Neural cell (in vitro differentiated cells): Measurements from ENCODE around the gene KIF1B. TPM values are rescaled to one million over a fixed set of nuclear protein-coding genes. Genes with fewer than 3 reads are reported as not detected.

ENCODE experiments used
- H2AFZ ChIP-seq: fragments of 200-600, 300-800 bp; sonication (generic), shearing (Covaris generic); 2 replicates; pipeline ENCODE4 v1.6.0; 2014; ENCODE audit warnings: low read depth, mild to moderate bottlenecking, antibody characterized with exemption, low read length, moderate library complexity
- H3F3A ChIP-seq: fragments of 200-600 bp; shearing (Covaris generic); 2 replicates; pipeline ENCODE4 v1.6.1; 2016; ENCODE audit warnings: mild to moderate bottlenecking, moderate library complexity, mixed read lengths, antibody characterized with exemption, low read length; ENCODE audit not compliant: insufficient read depth, poor library complexity, severe bottlenecking
- H3K27ac ChIP-seq: fragments of 200-600, 300-800 bp; sonication (generic), shearing (Covaris generic); 2 replicates; pipeline ENCODE4 v1.5.1; 2014; ENCODE audit warnings: mild to moderate bottlenecking, low read length, moderate library complexity
- H3K27me3 ChIP-seq: fragments of 300-800, 200-600 bp; sonication (generic), shearing (Covaris generic); 2 replicates; pipeline ENCODE4 v1.6.0; 2014; ENCODE audit warnings: mild to moderate bottlenecking, low read depth, low read length, moderate library complexity; ENCODE audit not compliant: insufficient read depth
- H3K36me3 ChIP-seq: fragments of 300-800, 200-600 bp; sonication (generic), shearing (Covaris generic); 2 replicates; pipeline ENCODE4 v1.5.1; 2014; ENCODE audit warnings: mild to moderate bottlenecking, antibody characterized with exemption, low read length, moderate library complexity; ENCODE audit not compliant: insufficient read depth
- H3K4me2 ChIP-seq: fragments of 300-800, 200-600 bp; sonication (generic), shearing (Covaris generic); 2 replicates; pipeline ENCODE4 v1.6.0; 2014; ENCODE audit warnings: mild to moderate bottlenecking, low read length
- H3K4me3 ChIP-seq: fragments of 300-800, 200-600 bp; sonication (generic), shearing (Covaris generic); 2 replicates; pipeline ENCODE4 v1.5.1; 2014; ENCODE audit warnings: mild to moderate bottlenecking, low read length, moderate library complexity
- H3K79me2 ChIP-seq: fragments of 200-600 bp; shearing (Covaris generic); replicated peaks from 2 replicates; pipeline ENCODE4 v1.6.0; 2014; ENCODE audit warnings: mild to moderate bottlenecking, low read length, moderate library complexity; ENCODE audit not compliant: insufficient read depth
- H3K9ac ChIP-seq: fragments of 300-800, 200-600 bp; sonication (generic), shearing (Covaris generic); 2 replicates; pipeline ENCODE4 v1.6.1; 2016; ENCODE audit warnings: mild to moderate bottlenecking, low read length, mixed read lengths
- H3K9me2 ChIP-seq: fragments of 200-600 bp; shearing (Covaris generic); 2 replicates; pipeline ENCODE4 v1.6.1; 2016; ENCODE audit warnings: mild to moderate bottlenecking, low read length, mixed read lengths; ENCODE audit not compliant: insufficient read depth
- H3K9me3 ChIP-seq: fragments of 200-600, 300-800 bp; sonication (generic), shearing (Covaris generic); 2 replicates; pipeline ENCODE4 v1.6.1; 2016; ENCODE audit warnings: mild to moderate bottlenecking, mixed run types, low read length, moderate library complexity, mixed read lengths
- H4K20me1 ChIP-seq: fragments of 200-600 bp; shearing (Covaris generic); 2 replicates; pipeline ENCODE4 v1.6.1; 2016; ENCODE audit warnings: mild to moderate bottlenecking, mixed run types; ENCODE audit not compliant: insufficient read depth
- CTCF ChIP-seq: fragments of 450-650 bp; IDR thresholded peaks from 2 replicates; pipeline ENCODE4 v1.5.1; 2014; ENCODE audit warnings: antibody characterized with exemption, mild to moderate bottlenecking, moderate library complexity; ENCODE audit not compliant: poor library complexity, severe bottlenecking
- EP300 ChIP-seq: fragments of 450-650 bp; conservative IDR thresholded peaks from 2 replicates; pipeline ENCODE4 v1.6.1; 2014; ENCODE audit warnings: antibody characterized with exemption, mild to moderate bottlenecking, moderate library complexity; ENCODE audit not compliant: poor library complexity, severe bottlenecking
- EZH2 ChIP-seq: fragments of 200-600, 300-800 bp; shearing (Covaris generic), sonication (generic); IDR thresholded peaks from 2 replicates; pipeline ENCODE4 v1.6.1; 2014; ENCODE audit warnings: antibody characterized with exemption, low read length, borderline replicate concordance, mild to moderate bottlenecking; ENCODE audit not compliant: insufficient read depth, poor library complexity, severe bottlenecking
- MXI1 ChIP-seq: fragments of 450-650 bp; conservative IDR thresholded peaks from 2 replicates; pipeline ENCODE4 v1.6.1; 2014; ENCODE audit warnings: antibody characterized with exemption, mild to moderate bottlenecking; ENCODE audit not compliant: poor library complexity, severe bottlenecking
- POLR2AphosphoS5 ChIP-seq: IDR thresholded peaks from 2 replicates; pipeline ENCODE4 v1.6.1; 2012
- RAD21 ChIP-seq: fragments of 450-650 bp; conservative IDR thresholded peaks from 2 replicates; pipeline ENCODE4 v1.6.1; 2014; ENCODE audit warnings: antibody characterized with exemption, mild to moderate bottlenecking, moderate library complexity
- REST ChIP-seq: IDR thresholded peaks from 2 replicates; pipeline ENCODE4 v1.6.1; 2012; ENCODE audit warnings: borderline replicate concordance
- SMC3 ChIP-seq: fragments of 450-650 bp; conservative IDR thresholded peaks from 2 replicates; pipeline ENCODE4 v1.6.1; 2014; ENCODE audit warnings: antibody characterized with exemption, mild to moderate bottlenecking, moderate library complexity; ENCODE audit not compliant: poor library complexity
- TAF1 ChIP-seq: IDR thresholded peaks from 2 replicates; pipeline ENCODE4 v1.6.1; 2012; ENCODE audit warnings: low read depth
- polyA plus RNA-seq: library from polyadenylated mRNA; depleted of rRNA; stranded (reverse); fragments of >200 nt; gene quantifications from 2 replicates; pipeline ENCODE4 v1.2.3, GENCODE V29; 2014

Gene KIF1B
- polyA plus RNA-seq, 1 donor from 2014 or later = 76.4 TPM

GRCh38 chr1:10185759-10186158, 24.6 kb upstream of the KIF1B start:
- TF ChIP-seq MXI1 = no peak
- no peak for TF ChIP-seq EP300
- TF ChIP-seq POLR2AphosphoS5 = no peak
- no peak for TF ChIP-seq SMC3
- no peak for TF ChIP-seq TAF1
- no peak for TF ChIP-seq REST
- no peak for TF ChIP-seq EZH2
- Histone ChIP-seq H3K4me2 (no peak overlapping the region), H3K27ac (no peak overlapping the region), H3F3A (no peaks in the 10 kb centered on the region), H4K20me1 (no peaks in the 10 kb centered on the region), H3K9me2 (no peaks in the 10 kb centered on the region), H3K27me3 (no peaks in the 10 kb centered on the region), H3K36me3 (no peaks in the 10 kb centered on the region), H3K9ac (no peak overlapping the region), H3K9me3 (no peaks in the 10 kb centered on the region), H2AFZ (no peak overlapping the region), H3K4me3 (no peak overlapping the region), H3K79me2 (no peaks in the 10 kb centered on the region)

DNA sequence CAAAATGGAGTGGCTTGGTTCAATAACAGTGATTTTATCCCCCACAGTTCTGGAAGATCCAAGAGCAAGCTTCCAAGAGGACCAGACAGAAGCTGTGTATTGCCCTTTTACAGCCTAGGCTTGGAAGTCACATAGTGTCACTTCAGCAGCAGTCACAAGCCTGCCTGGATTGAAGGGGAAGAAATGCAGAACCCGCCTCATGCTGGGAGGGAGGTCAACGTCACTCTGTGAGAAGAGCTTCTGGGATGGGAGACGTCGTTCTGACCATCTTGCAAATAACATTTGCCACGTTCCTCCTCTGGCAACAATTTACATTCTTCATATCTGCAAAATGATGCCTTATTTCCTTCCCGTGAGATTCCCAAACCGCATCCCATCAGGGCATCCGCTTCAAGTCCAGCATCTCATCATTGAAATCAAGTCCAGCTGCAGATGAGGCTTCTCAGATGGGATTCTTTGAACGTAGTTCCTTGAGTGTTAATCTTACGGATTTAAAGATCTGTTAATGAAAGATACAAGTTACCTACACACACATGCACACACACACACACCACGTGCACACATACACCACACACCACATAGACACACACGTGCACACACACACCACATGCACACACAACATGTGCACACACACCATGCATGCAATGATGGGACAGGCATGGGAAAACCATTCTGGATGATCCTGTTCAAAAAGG, 23.9 kb upstream of the KIF1B start:
- Histone ChIP-seq H3K4me2 (no peak overlapping the region), H3K9me2 (no peaks in the 10 kb centered on the region), H3F3A (no peaks in the 10 kb centered on the region), H3K79me2 (no peaks in the 10 kb centered on the region), H3K4me3 (no peak overlapping the region), H3K9ac (no peak overlapping the region), H3K36me3 (no peaks in the 10 kb centered on the region), H3K27ac (no peak overlapping the region), H2AFZ (no peak overlapping the region), H3K27me3 (no peaks in the 10 kb centered on the region), H3K9me3 (no peaks in the 10 kb centered on the region), H4K20me1 (no peaks in the 10 kb centered on the region)
- no peak for TF ChIP-seq MXI1
- no peak for TF ChIP-seq TAF1
- TF ChIP-seq EP300 = no peak
- TF ChIP-seq RAD21 = no peak
- no peak for TF ChIP-seq POLR2AphosphoS5
- no peak for TF ChIP-seq REST
- TF ChIP-seq EZH2 = no peak
- no peak for TF ChIP-seq SMC3
- TF ChIP-seq CTCF = no peak
